Stimulated activated CD4-positive, alpha-beta T cell treated with anti-CD3 and anti-CD28 coated beads, Interleukin-2, amount 100 ng/mL, for 24 hours (primary cell): ENCODE measurements around the gene CHORDC1.
"Not testable (repeated sequence)": the region's sequence is repeated elsewhere in the genome, so short reads cannot be mapped to it uniquely, and the experiment has no call there.

Source experiments
- DNase-seq, 2 donors: peaks; one replicate each; pipeline ENCODE4 v3.0.0-alpha.2; 2020

CHORDC1 gene

GRCh38 chr11:90213322-90213721 is 9.5 kb downstream of the CHORDC1 start:
- no peak for DNase-seq

- no peak for DNase-seq
Observed at GRCh38 chr11:90208857-90209256, 14.0 kb downstream of the CHORDC1 start.

- not testable (repeated sequence) for DNase-seq
Observed at GRCh38 chr11:90207992-90208391, 14.9 kb downstream of the CHORDC1 start.

GRCh38 chr11:90204832-90205646 is 17.8 kb downstream of the CHORDC1 start:
- no peak for DNase-seq

GRCh38 chr11:90204407-90204806 is 18.4 kb downstream of the CHORDC1 start:
- DNase-seq = no peak

GRCh38 chr11:90202342-90202741 is 20.5 kb downstream of the CHORDC1 start:
- no peak for DNase-seq

- no peak for DNase-seq
Observed at GRCh38 chr11:90197377-90197776, 25.5 kb downstream of the CHORDC1 start.

GRCh38 chr11:90192869-90193582 is 29.8 kb downstream of the CHORDC1 start:
- no peak for DNase-seq

GRCh38 chr11:90189011-90189410 is 33.8 kb downstream of the CHORDC1 start:
- DNase-seq = no peak

- DNase-seq = no peak
Observed at GRCh38 chr11:90187839-90188238, 35.0 kb downstream of the CHORDC1 start.

GRCh38 chr11:90179923-90180322 is 42.9 kb downstream of the CHORDC1 start:
- DNase-seq = no peak

- no peak for DNase-seq
Observed at GRCh38 chr11:90178751-90179150, 44.1 kb downstream of the CHORDC1 start.

GRCh38 chr11:90176069-90176468 is 46.8 kb downstream of the CHORDC1 start:
- no peak for DNase-seq

- DNase-seq = no peak
Observed at GRCh38 chr11:90171359-90171758, 51.5 kb downstream of the CHORDC1 start.

- DNase-seq = no peak
Observed at GRCh38 chr11:90168571-90168970, 54.3 kb downstream of the CHORDC1 start.

GRCh38 chr11:90167704-90168103 is 55.1 kb downstream of the CHORDC1 start:
- not testable (repeated sequence) for DNase-seq

- DNase-seq = not testable (repeated sequence)
Observed at GRCh38 chr11:90166982-90167573, 55.8 kb downstream of the CHORDC1 start.
